HG03108 (cell line): ENCODE results near the gene B3GNT5.

Experiments used
- ATAC-seq: cut with Tn5 transposase; IDR thresholded peaks from one replicate; pipeline ENCODE4 v1.9.1; 2021; ENCODE audit warnings: moderate library complexity; ENCODE audit not compliant: unreplicated experiment

Gene B3GNT5

DNA sequence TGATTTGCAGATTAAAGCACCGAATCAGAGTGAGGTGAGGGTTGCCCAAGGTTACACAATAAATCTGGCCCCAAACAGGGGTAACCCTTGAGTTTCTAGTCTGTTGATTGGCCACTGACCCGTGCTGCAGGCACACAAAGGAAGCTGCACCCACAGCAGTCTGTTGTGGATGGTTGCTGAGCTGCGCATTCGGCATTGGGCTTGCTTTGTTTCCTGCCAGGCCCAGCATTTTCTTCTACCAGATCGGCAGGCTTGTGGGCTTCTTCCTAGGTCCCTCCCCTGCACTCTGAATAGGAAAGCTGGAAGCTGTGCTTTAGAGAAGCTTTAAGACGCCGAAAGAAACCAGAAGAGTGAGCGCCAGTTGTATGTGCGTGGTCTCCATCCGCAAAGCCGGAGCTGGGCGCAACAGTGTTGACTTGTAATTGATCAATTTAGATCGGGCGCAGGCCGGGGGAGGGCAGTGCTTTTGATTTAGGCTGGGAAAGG lies 12.1 kb downstream of the B3GNT5 start:
- no peak for ATAC-seq

DNA sequence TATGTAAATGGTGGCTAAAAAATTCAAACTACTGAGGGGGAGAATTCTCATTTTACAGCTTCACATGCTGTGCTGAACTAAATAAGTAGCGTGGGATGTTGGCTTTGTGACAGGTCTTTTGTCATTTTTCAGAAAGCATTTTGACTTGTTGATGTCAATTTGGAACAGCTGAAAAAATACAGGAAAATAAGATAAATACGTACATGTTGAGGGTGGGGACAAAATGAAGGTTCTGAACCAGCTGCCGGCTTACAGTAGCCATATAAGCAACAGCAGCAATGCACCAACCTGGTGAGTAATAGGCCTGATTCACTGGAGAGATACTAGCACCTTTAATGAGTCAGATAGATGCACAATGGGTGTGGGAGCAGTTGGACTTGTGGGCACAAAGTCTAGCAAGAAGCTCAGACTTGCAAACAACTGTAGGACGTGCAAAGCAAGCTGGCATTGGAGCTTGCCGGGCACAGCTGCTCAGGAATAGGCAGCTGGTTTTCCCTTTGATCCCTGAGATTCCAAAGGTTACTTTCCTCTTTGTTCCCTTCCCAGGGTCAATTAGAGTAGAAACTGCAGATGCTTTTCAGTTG lies 12.9 kb downstream of the B3GNT5 start:
- ATAC-seq = no peak

DNA sequence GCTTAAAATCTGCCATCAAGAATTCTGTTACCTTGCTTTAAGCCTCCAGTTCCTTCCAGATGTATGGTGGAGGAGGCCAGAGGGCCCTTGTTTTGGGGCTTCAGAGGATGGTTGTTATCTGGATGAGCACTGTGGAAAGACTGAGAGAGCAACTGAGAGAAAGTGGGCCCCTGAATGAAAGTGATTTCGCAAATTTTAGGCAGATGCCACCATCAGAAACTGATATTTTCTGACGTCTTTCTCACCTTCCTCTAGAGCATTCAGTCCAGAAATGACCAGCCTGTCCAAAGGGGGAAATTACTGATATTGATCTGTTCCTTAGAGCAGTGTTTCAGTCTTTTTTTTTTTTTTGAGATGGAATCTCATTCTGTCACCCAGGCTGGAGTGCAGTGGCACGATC lies 13.4 kb downstream of the B3GNT5 start:
- no peak for ATAC-seq

DNA sequence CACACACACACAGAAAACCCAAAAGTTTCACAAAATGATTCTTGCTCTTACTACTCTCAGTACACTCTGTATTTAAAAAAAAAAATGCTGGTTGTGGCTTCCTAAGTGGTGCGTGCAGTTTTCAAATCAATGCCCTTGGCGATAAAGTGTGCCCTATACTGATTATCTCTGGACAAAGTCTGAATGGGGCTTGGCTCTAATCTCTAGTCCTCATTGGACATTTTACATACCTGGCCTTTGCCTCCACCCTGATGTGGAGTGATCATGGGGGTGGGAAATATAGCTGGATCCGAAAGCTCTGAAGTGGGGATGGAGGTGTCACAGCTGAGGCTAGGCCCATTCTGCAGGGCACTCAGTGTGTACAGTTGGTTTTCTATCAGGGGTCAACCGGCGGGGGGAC lies 14.1 kb downstream of the B3GNT5 start:
- no peak for ATAC-seq

DNA sequence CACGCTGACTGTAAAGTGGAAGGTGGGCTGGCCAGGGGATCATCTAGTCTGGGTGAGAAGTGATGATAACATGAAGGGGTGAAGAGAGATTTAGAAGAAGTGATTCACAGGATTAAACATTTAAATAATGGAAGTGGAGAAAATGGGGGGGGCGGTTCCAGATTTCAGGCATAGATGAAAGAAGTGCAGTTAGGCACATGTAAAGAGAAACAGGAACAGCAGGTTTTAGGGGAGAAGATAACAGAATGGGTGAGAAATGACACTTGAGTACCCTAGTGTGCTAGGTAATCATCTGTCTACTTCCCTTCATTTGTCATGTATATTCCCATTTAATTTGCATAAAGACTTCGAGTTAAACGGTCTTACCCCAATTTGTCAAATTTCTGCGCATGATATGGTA lies 15.3 kb downstream of the B3GNT5 start:
- no peak for ATAC-seq

DNA sequence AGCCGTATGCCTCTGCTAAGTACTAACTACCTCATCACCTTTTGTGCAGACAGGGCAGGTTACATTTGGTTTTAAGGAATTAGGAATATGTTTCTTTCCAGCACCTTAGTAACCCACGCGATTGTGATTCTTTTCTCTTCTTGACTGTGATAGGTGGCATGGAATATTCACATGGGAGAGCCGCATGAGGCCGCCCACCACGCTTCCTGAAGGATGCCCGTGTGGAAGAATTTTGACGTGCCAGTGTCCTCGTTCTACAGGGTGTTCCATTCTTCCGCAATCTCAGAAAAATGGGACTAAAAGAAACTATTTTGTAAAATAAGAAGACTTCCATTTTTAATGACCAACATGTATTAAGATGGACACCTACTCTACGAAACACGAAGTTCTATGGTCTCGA lies 16.3 kb downstream of the B3GNT5 start:
- ATAC-seq = no peak

DNA sequence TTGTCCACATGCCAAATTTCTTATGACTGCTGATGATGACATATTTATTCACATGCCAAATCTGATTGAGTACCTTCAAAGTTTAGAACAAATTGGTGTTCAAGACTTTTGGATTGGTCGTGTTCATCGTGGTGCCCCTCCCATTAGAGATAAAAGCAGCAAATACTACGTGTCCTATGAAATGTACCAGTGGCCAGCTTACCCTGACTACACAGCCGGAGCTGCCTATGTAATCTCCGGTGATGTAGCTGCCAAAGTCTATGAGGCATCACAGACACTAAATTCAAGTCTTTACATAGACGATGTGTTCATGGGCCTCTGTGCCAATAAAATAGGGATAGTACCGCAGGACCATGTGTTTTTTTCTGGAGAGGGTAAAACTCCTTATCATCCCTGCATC lies 17.3 kb downstream of the B3GNT5 start:
- ATAC-seq = no peak

DNA sequence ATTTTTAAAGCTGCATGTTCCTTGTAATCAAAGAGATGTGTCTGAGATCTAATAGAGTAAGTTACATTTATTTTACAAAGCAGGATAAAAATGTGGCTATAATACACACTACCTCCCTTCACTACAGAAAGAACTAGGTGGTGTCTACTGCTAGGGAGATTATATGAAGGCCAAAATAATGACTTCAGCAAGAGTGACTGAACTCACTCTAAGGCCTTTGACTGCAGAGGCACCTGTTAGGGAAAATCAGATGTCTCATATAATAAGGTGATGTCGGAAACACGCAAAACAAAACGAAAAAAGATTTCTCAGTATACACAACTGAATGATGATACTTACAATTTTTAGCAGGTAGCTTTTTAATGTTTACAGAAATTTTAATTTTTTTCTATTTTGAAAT lies 19.1 kb downstream of the B3GNT5 start:
- ATAC-seq = no peak

DNA sequence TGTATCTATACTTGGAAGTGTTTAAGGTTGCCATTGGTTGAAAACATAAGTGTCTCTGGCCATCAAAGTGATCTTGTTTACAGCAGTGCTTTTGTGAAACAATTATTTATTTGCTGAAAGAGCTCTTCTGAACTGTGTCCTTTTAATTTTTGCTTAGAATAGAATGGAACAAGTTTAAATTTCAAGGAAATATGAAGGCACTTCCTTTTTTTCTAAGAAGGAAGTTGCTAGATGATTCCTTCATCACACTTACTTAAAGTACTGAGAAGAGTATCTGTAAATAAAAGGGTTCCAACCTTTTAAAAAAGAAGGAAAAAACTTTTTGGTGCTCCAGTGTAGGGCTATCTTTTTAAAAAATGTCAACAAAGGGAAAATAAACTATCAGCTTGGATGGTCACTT lies 19.7 kb downstream of the B3GNT5 start:
- no peak for ATAC-seq

DNA sequence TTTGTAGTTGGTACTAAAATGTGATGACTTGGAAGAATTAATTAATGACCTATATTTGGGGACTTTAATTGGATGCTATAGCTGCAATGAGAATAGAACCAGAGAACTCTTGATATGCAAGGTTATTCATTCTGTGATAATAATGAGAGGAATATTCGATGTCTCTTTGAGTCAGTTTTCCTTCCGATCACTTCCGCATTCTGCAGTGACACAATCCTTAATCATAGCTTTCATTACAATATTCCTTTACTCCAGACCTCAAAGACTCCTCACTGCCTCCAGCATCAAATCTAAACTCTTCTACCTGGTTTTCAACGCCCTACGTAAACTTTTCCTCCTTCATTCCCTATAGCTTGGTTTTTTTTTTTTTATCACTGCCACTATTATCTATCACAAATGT lies 21.6 kb downstream of the B3GNT5 start:
- no peak for ATAC-seq

DNA sequence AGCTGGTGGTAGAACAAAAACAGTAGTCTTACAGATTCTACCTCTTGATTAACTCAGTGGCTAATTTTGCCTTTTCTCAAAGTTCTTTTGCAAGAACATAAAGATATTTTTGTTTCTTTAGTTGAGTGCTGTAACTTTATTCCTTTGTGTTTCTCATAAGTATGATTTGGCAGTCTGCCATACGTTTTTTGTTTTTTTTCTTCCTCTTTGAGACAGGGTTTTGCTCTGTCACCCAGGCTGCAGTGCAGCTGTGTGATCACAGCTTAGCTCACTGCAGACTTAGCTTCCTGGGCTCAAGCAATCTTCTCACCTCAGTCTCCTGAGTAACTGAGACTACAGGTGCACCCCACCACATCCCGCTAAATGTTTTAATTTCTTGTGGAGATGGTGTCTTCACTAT lies 22.4 kb downstream of the B3GNT5 start:
- ATAC-seq = no peak

DNA sequence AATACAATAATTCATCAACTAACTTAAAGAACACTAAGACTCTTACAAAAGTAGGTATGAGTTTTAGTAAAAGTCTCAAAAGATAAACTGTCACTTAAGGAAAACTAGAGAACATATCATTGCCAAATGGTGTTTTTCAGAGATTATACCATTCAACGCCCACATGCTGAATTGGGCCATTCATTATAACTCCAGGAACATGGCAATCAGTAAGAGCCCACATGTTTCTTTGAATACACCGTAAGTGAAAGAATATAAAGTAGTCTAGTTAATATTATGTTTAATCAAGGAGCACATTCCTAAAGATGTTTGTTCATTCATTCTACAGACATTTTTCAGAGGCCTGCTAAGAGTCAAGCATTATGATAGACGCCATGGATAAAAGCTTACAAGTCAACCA lies 22.9 kb downstream of the B3GNT5 start:
- ATAC-seq = no peak

DNA sequence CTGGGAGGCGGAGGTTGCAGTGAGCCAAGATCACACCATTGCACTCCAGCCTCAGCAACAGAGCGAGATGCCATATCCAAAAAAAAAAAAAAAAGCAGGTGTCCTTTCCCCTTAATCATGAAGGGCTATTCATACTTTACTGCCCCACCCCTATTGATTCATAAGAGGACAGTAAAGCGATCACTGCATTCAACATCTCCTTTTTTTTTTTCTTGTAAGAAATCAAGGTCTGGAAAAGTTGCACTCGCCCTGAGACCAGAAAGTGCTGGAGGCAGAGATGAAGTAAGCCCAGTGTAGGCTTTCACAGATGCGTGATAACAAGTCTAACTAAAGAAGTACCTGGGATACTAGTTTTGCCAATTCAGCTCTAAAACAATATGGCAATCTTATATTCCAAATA lies 24.2 kb downstream of the B3GNT5 start:
- ATAC-seq = no peak

DNA sequence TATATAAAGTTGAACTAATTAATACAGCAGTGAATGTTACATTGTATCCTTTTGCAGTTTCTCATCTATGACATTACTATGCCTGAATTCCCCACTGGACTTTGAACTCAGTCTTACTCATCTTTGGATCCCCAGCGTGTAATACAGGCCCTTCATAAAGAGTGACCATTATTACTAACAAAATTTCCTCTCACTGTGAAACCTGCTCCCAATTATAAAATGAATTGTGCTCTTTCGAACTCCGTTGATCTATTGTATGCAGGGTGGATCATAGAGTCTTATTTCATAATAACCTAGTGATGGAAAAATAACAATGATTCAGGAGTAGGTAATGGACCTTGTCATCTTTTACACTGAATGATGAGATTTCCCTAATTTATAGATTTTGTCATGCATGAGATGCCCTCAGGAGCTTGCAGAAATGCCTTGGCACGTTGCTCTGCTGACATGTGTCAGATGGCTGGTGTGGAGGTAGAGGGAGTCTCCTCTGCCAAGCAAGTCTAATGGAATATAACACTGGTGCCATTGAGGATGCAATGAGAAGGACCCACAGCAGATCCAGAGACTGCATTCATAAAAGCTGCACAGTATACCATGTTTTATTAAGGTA lies 25.5 kb downstream of the B3GNT5 start:
- ATAC-seq = no peak

DNA sequence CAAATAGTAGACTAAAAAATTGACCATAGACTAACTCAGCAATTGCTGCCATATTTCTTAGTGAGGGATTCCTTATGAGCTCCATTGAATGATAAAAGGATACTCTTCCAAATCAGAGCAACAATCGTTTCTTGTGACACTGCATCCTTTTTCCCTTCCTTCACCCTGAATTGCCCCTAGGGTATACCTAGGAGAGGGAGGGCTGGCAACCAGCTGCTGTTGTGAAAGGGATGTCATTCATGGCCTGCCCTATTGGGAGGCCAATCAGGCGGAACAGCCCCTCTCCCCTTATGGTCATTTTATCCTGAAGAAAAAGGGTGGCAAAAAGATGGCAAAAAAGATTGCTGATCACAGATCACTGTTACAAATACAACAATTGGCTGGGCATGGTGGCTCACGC lies 26.3 kb downstream of the B3GNT5 start:
- ATAC-seq = no peak

DNA sequence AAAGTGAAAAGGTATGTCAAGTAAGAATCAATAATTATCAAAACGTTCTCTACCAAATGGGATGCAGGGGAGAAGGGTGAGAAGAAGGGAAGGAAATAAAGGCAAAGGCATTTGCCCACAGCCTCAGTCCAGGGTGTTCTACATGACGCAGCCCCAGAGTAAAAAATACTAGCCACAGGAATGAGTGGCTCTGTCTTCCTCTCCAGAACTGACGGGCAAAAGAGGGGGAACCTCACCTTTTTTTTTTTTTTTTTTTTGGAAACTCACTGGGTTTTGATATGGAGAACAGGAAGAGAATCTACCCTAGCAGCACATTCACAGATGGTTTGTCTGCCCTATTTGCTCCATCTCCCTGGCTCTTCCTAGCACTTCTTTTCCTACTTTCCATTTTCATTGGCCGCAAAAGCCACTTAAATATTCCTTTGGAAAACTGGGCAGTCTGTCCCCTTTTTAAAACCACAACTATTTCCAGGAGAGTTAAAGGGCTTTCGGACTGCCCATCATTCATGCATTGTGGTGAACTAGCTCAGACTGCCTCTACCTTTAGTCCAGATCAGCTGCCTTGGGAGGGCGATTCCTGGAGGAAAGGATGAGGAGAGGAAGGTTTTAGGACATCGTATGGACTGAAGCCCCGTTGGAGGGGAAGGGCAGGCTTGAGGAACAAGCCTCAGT lies 28.2 kb downstream of the B3GNT5 start:
- no peak for ATAC-seq

DNA sequence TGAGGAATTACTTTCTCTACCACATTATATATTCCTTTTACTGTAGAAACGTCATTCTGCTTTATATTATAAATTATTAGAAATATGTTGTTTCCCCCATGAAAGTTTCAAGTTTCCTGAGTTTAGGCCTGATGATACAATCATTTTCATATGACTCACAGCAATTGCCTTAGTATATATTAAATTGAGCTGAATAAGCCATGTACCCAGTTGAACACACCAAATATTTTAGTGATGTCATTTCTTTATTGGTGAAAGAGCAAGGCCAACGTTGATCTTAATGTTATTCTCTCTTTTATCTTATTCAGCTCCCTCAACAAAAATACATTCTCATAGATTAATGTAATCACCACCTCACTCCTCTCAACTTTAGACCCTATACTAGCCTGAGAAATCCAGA lies 30.8 kb downstream of the B3GNT5 start:
- no peak for ATAC-seq

DNA sequence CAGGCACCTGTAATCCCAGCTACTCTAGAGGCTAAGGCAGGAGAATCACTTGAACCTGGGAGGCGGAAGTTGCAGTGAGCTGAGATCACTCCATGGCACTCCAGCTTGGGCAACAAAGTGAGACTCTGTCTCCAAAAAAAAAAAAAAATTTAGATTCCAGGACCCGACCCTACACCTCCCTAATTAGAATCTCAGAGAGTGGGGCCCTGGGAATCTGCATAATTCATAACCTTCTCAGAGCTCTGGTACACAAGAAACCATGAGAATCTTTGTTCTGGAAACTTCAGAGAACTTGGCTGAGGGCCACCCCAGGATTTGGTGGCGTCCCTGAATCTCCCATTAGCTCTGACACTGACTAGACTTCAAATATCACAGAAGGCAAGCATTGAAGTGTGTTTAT lies 31.5 kb downstream of the B3GNT5 start:
- ATAC-seq = no peak

DNA sequence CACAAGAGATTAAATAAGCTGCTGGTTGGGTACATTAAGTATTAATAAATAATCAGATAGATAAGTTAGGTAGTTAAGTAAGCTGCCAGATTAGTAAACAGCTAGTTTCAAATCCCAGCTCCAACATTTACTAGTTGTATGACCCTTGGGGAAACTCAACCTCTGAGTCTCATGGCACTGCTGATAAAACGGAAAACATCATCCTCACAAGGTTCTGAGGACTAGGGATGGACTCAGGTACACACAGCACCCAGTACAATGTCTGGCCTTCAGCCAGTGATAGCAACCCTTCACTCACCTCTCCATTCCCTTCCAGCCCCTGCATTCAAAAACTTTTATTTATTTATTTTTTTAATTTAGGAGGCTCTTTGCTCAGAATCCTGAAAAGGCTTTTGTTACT lies 32.3 kb downstream of the B3GNT5 start:
- no peak for ATAC-seq

DNA sequence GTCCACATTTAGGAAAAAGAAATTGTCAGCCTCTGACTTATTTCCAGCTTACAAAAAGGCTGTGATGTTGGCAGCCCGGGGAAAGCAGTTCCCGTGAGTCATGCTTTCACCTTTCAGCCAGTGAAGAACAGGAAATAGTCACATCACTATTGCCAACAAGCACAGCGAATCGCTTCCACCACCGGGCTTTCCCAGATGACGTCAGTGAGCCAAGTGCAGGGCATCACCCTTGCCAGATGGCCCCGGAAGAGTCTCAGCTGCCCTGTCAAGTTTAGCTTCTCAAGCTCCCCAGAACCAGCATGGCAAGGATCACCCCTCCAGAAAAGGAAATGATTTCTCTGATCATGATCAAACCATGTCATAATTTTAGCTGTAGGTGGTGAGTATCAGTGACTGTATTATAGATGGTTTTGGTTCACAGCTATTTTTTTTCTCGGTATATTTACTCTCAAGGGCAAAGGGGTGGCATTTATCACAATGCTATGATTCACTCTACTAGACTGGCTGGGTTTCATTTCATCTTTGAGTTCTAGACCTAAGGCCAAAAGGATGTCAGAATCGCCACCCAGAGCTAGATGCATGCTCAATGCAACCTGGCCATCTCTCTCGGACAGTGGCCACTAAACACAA lies 32.9 kb downstream of the B3GNT5 start:
- peak; percentile 98 for ATAC-seq

DNA sequence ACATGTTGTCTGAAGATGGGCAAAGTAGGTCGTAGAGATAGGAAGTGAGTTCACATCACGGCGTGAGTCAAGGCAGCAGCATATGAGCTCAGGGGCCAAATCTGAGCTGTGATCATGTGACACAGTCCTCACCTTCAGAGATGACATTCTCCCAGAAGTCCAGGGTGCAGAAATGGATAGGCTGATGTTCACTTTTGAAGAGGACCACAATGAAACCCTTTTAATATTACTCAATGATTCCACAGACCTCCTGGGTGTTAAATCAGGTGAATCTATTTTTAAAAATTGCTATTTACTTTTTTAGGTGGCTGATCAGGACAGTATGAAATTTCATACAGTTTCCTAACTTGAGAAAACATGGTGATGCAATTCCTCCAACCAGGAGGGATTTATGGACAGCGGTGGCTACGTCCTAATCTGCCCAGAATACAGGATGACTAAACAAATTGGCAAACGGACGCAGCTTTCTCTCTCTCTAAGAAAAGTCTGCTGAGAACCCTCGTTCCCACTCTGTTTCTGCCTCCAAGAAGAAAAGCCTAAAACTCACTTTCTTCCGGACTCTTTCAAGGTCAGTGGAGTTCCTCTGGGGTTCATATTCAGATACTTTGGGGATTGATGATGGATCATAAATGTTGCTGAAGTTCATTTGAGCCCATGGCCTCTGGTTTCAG lies 34.4 kb downstream of the B3GNT5 start:
- ATAC-seq = no peak

DNA sequence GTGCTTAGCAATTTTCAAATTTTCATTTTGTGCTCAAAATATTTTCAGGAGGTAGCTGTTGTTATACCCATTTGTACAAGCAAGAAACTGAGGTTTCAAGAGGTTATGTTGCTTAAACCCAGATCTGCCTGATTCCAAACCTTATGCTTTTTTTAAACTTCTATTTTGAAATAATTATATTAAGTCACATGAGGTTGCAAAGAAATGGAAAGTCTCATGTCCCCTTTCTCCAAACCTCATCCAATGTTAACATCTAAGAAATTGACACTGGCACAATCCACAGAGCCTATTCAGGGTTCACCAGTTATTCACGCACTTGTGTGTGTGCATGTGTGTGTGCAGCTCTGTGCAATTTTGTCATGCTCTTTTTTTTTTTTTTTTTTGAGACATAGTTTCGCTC lies 35.1 kb downstream of the B3GNT5 start:
- ATAC-seq = no peak
